ENCODE results near the gene SPINK4. TPM values are rescaled to one million over a fixed set of nuclear protein-coding genes. Genes with fewer than 3 reads are reported as not detected.

SPINK4 gene
- total and polyA plus RNA-seq, 4 donors: 0.70 TPM; not detected in 3

DNA sequence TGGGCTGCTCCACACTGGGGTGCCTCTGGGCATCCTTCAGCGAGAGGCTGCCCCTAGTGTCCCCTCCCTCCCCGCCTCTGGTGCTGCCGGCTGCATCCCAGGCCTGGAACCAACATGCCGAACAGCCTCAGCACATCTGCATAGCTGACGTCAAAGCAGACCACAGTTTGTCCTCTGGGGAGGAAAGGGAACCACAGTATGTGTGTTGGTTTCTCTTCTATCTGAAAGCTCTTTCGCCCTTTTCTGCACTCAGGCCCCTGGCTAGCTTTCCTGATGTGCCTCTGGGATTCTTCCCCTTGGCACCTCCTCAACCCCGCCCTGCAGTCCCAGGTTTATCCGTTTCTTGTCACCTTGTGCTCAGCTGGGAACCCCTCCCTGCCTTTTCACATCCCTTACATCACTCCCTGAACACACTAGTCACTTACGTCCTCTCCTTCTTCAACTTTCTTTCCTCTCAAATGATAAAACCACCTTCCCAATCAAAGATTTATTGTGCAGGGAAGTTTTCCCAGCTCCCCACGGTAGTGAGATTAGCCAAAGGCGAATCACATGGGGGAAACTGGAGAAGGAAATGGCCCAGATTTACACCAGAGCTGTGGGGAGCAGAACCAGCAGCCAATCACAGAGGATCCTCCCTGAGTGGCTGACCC is 37.3 kb upstream of the SPINK4 start:
- H3K4me3 ChIP-seq (ENCODE audit: low read depth in 1 of 3, low read length in 3 of 3): no peak overlapping the region
- 64% methylated on average over 11 of the region's 11 CpGs for WGBS
- H3K27ac ChIP-seq (ENCODE audit: low read depth in 1 of 2, low read length in 2 of 2): no peak overlapping the region
- no peaks in the 10 kb centered on the region for H3K27me3 ChIP-seq (ENCODE audit: control insufficient read depth in 4 of 4, insufficient read depth in 4 of 4, low read length in 3 of 4)
- no peak for DNase-seq (ENCODE audit: low spot score)
- no peaks in the 10 kb centered on the region for H3K4me1 ChIP-seq (ENCODE audit: control insufficient read depth in 4 of 4, insufficient read depth in 4 of 4, low read length in 3 of 4)
- no peaks in the 10 kb centered on the region for H3K9me3 ChIP-seq (ENCODE audit: control insufficient read depth in 4 of 4, low read length in 3 of 4)
- no peaks in the 10 kb centered on the region for H3K36me3 ChIP-seq (ENCODE audit: control insufficient read depth in 4 of 4, insufficient read depth in 3 of 4, low read depth in 1 of 4, low read length in 3 of 4)
- no peak overlapping the region for H3K9ac ChIP-seq (ENCODE audit: low read depth in 1 of 2, low read length in 2 of 2)
- TF ChIP-seq RAD21 (IDR thresholded peaks at IDR 0.05): no peak
- peak; percentile 13 for TF ChIP-seq SP1 (IDR thresholded peaks at IDR 0.05)

DNA sequence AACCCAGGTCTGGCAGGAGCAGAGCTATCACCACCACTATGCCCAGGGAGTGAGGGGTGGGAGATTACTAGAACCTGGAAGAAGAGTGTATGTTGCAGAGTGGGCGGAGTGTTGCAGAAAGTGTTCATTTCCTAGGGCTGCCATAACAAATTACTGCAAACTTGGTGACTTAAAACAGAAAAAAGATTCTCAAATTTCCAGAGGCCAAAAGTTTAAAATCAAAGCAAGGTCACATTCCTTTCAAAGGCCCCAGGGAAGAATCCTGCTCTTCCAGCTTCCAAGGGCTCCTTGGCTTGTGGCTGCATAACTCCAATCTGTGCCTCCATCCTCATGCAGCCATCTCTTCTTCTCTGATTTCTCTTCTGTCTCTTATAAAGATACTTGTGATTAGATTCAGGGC is 30.6 kb upstream of the SPINK4 start:
- WGBS: 94% methylated on average over 1 of the region's 1 CpG
- Histone ChIP-seq H3K27me3 (ENCODE audit: control insufficient read depth in 4 of 4, insufficient read depth in 4 of 4, low read length in 3 of 4) (no peaks in the 10 kb centered on the region), H3K27ac (ENCODE audit: low read depth in 1 of 2, low read length in 2 of 2) (no peak overlapping the region), H3K4me1 (ENCODE audit: control insufficient read depth in 4 of 4, insufficient read depth in 4 of 4, low read length in 3 of 4) (no peaks in the 10 kb centered on the region), H3K36me3 (ENCODE audit: control insufficient read depth in 4 of 4, insufficient read depth in 3 of 4, low read depth in 1 of 4, low read length in 3 of 4) (no peaks in the 10 kb centered on the region), H3K9ac (ENCODE audit: low read depth in 1 of 2, low read length in 2 of 2) (no peak overlapping the region), H3K4me3 (ENCODE audit: low read depth in 1 of 3, low read length in 3 of 3) (no peak overlapping the region), H3K9me3 (ENCODE audit: control insufficient read depth in 4 of 4, low read length in 3 of 4) (no peaks in the 10 kb centered on the region)
- no peak for DNase-seq (ENCODE audit: low spot score)
- TF ChIP-seq EGR1 (IDR thresholded peaks at IDR 0.05; ENCODE audit: low read depth in 2 of 2) (no peak), NR2F2 (IDR thresholded peaks at IDR 0.05) (no peak), SP1 (IDR thresholded peaks at IDR 0.05) (no peak), YY1 (IDR thresholded peaks at IDR 0.05) (no peak), RXRA (IDR thresholded peaks at IDR 0.05) (no peak), RAD21 (IDR thresholded peaks at IDR 0.05) (no peak), GABPA (IDR thresholded peaks at IDR 0.05 in 1 of 2, conservative IDR thresholded peaks at IDR 0.05 in 1 of 2) (no peak), FOXA1 (IDR thresholded peaks at IDR 0.05) (no peak), HNF4A (conservative IDR thresholded peaks at IDR 0.05) (no peak), JUND (IDR thresholded peaks at IDR 0.05) (no peak), TAF1 (conservative IDR thresholded peaks at IDR 0.05) (no peak), HNF4G (IDR thresholded peaks at IDR 0.05) (no peak), FOXA2 (IDR thresholded peaks at IDR 0.05) (no peak)
- TF ChIP-seq, protein P1, sequence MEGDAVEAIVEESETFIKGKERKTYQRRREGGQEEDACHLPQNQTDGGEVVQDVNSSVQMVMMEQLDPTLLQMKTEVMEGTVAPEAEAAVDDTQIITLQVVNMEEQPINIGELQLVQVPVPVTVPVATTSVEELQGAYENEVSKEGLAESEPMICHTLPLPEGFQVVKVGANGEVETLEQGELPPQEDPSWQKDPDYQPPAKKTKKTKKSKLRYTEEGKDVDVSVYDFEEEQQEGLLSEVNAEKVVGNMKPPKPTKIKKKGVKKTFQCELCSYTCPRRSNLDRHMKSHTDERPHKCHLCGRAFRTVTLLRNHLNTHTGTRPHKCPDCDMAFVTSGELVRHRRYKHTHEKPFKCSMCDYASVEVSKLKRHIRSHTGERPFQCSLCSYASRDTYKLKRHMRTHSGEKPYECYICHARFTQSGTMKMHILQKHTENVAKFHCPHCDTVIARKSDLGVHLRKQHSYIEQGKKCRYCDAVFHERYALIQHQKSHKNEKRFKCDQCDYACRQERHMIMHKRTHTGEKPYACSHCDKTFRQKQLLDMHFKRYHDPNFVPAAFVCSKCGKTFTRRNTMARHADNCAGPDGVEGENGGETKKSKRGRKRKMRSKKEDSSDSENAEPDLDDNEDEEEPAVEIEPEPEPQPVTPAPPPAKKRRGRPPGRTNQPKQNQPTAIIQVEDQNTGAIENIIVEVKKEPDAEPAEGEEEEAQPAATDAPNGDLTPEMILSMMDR (IDR thresholded peaks at IDR 0.05; ENCODE audit: low read depth, low read length, missing input control): no peak
- TF ChIP-seq, protein P2, sequence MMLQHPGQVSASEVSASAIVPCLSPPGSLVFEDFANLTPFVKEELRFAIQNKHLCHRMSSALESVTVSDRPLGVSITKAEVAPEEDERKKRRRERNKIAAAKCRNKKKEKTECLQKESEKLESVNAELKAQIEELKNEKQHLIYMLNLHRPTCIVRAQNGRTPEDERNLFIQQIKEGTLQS (IDR thresholded peaks at IDR 0.05): no peak
- TF ChIP-seq, protein P3, sequence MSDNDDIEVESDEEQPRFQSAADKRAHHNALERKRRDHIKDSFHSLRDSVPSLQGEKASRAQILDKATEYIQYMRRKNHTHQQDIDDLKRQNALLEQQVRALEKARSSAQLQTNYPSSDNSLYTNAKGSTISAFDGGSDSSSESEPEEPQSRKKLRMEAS (IDR thresholded peaks at IDR 0.05): no peak
- TF ChIP-seq, protein P4, sequence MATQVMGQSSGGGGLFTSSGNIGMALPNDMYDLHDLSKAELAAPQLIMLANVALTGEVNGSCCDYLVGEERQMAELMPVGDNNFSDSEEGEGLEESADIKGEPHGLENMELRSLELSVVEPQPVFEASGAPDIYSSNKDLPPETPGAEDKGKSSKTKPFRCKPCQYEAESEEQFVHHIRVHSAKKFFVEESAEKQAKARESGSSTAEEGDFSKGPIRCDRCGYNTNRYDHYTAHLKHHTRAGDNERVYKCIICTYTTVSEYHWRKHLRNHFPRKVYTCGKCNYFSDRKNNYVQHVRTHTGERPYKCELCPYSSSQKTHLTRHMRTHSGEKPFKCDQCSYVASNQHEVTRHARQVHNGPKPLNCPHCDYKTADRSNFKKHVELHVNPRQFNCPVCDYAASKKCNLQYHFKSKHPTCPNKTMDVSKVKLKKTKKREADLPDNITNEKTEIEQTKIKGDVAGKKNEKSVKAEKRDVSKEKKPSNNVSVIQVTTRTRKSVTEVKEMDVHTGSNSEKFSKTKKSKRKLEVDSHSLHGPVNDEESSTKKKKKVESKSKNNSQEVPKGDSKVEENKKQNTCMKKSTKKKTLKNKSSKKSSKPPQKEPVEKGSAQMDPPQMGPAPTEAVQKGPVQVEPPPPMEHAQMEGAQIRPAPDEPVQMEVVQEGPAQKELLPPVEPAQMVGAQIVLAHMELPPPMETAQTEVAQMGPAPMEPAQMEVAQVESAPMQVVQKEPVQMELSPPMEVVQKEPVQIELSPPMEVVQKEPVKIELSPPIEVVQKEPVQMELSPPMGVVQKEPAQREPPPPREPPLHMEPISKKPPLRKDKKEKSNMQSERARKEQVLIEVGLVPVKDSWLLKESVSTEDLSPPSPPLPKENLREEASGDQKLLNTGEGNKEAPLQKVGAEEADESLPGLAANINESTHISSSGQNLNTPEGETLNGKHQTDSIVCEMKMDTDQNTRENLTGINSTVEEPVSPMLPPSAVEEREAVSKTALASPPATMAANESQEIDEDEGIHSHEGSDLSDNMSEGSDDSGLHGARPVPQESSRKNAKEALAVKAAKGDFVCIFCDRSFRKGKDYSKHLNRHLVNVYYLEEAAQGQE (IDR thresholded peaks at IDR 0.05): no peak
- TF ChIP-seq, protein P5, sequence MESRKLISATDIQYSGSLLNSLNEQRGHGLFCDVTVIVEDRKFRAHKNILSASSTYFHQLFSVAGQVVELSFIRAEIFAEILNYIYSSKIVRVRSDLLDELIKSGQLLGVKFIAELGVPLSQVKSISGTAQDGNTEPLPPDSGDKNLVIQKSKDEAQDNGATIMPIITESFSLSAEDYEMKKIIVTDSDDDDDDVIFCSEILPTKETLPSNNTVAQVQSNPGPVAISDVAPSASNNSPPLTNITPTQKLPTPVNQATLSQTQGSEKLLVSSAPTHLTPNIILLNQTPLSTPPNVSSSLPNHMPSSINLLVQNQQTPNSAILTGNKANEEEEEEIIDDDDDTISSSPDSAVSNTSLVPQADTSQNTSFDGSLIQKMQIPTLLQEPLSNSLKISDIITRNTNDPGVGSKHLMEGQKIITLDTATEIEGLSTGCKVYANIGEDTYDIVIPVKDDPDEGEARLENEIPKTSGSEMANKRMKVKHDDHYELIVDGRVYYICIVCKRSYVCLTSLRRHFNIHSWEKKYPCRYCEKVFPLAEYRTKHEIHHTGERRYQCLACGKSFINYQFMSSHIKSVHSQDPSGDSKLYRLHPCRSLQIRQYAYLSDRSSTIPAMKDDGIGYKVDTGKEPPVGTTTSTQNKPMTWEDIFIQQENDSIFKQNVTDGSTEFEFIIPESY (IDR thresholded peaks at IDR 0.05): no peak
